HCT116 (cell line): ENCODE measurements around the gene PKNOX2. TPM values are rescaled to one million over a fixed set of nuclear protein-coding genes. Genes with fewer than 3 reads are reported as not detected.

Experiments used
- ATAC-seq: fragments of 200-7000 bp; cut with Tn5 transposase; 2 replicates; pipeline ENCODE4 v1.9.1; 2020; ENCODE audit warnings: mild to moderate bottlenecking, moderate library complexity
- BruUV-seq: library from RNA; stranded (reverse); fragments of 400-500 nt; replicated peaks from 2 replicates; lab custom pipeline; 2021; lab: Mats Ljungman, UMichigan
- CTCF ChIA-PET: fragments of 300-600 bp; sonication (Branson Sonifier 250); formaldehyde crosslinking; loops from one replicate; lab custom pipeline; 2021; ENCODE audit warnings: antibody characterized with exemption; lab: Charles Lee
- POLR2A ChIA-PET: fragments of 300-600, 350-600 bp; sonication (Branson Sonifier 250); formaldehyde crosslinking; loops from one replicate; lab custom pipeline; 2021; ENCODE audit warnings: antibody characterized with exemption; lab: Charles Lee
- RAD21 ChIA-PET, 2 experiments: fragments of 300-600 bp; sonication (Branson Sonifier 250); formaldehyde crosslinking; loops; one replicate each; lab custom pipeline; 2023; ENCODE audit warnings: low total read pairs in 2 of 2; ENCODE audit not compliant: uncharacterized antibody in 2 of 2, unreplicated experiment in 2 of 2, low non-redundant PET in 1 of 2; lab: Charles Lee
- DNase-seq: peaks from one replicate; pipeline ENCODE4 v3.0.0-alpha.2; 2010; ENCODE audit warnings: low read depth, low spot score
- H2AFZ ChIP-seq: fragments of 200-600 bp; shearing (Covaris generic), sonication (generic); 2 replicates; pipeline ENCODE4 v1.6.1; 2017; ENCODE audit warnings: low read depth, mixed run types, mixed read lengths, antibody characterized with exemption, low read length; ENCODE audit not compliant: poor library complexity, severe bottlenecking
- H3K27ac ChIP-seq: 2 replicates; pipeline ENCODE4 v1.5.1; 2012; ENCODE audit warnings: low read depth, low read length
- H3K27me3 ChIP-seq: fragments of 200-600 bp; sonication (generic); 2 replicates; pipeline ENCODE4 v1.6.1; 2016; ENCODE audit warnings: mixed run types, low read length, mixed read lengths; ENCODE audit not compliant: insufficient read depth
- H3K36me3 ChIP-seq, 2 experiments: fragments of 200-500 bp in 1 of 2; fragments of 200-600 bp in 1 of 2; sonication (Bioruptor generic) in 1 of 2; sonication (generic) in 1 of 2; 2 replicates each; pipeline versions ENCODE4 v1.5.1 to v1.6.1; 2014 to 2016; ENCODE audit warnings: low read length in 2 of 2, inconsistent platforms in 1 of 2, mixed read lengths in 1 of 2, mixed run types in 1 of 2; ENCODE audit not compliant: insufficient read depth in 2 of 2, control insufficient read depth in 1 of 2
- H3K4me1 ChIP-seq, 2 experiments: fragments of 200-600 bp in 1 of 2; sonication (generic) in 1 of 2; 2 replicates each; pipeline versions ENCODE4 v1.5.1 to v1.6.1; 2012 to 2017; ENCODE audit warnings: low read length in 2 of 2, inconsistent platforms in 1 of 2, mild to moderate bottlenecking in 1 of 2, mixed read lengths in 1 of 2, mixed run types in 1 of 2, moderate library complexity in 1 of 2; ENCODE audit not compliant: insufficient read depth in 2 of 2, control insufficient read depth in 1 of 2
- H3K4me2 ChIP-seq: fragments of 200-600 bp; sonication (generic); 2 replicates; pipeline ENCODE4 v1.6.1; 2017; ENCODE audit warnings: mixed run types, low read length, mixed read lengths
- H3K4me3 ChIP-seq, 2 experiments: fragments of 200-600 bp in 1 of 2; sonication (generic) in 1 of 2; replicated peaks in 1 of 2; 2 replicates each; pipeline ENCODE4 v1.5.1; 2011 to 2016; ENCODE audit warnings: low read length in 2 of 2, control low read depth in 1 of 2, low read depth in 1 of 2, mild to moderate bottlenecking in 1 of 2, mixed read lengths in 1 of 2, mixed run types in 1 of 2
- H3K79me2 ChIP-seq: fragments of 200-600 bp; sonication (generic); 2 replicates; pipeline ENCODE4 v1.6.1; 2017; ENCODE audit warnings: mild to moderate bottlenecking, mixed run types, low read length, moderate library complexity, mixed read lengths; ENCODE audit not compliant: insufficient read depth
- H3K9ac ChIP-seq: fragments of 200-600 bp; sonication (generic); 2 replicates; pipeline ENCODE4 v1.6.1; 2016; ENCODE audit warnings: low read length, mixed read lengths
- H3K9me2 ChIP-seq: fragments of 200-600 bp; sonication (generic), shearing (Covaris generic); 2 replicates; pipeline ENCODE4 v1.6.1; 2017; ENCODE audit warnings: mixed run types, mild to moderate bottlenecking, moderate library complexity; ENCODE audit not compliant: insufficient read depth
- H3K9me3 ChIP-seq, 2 experiments: fragments of 200-500 bp in 1 of 2; fragments of 200-600 bp in 1 of 2; sonication (Bioruptor generic) in 1 of 2; sonication (generic) in 1 of 2; 2 replicates each; pipeline ENCODE4 v1.6.1; 2014 to 2017; ENCODE audit warnings: low read length in 2 of 2, mixed read lengths in 2 of 2, inconsistent platforms in 1 of 2, low read depth in 1 of 2, mild to moderate bottlenecking in 1 of 2, mixed run types in 1 of 2, moderate library complexity in 1 of 2; ENCODE audit not compliant: control insufficient read depth in 1 of 2, insufficient read depth in 1 of 2
- H4K20me1 ChIP-seq: fragments of 200-600 bp; sonication (generic), shearing (Covaris generic); 2 replicates; pipeline ENCODE4 v1.6.1; 2017; ENCODE audit warnings: mixed run types, mild to moderate bottlenecking, moderate library complexity; ENCODE audit not compliant: insufficient read depth
- CEBPB ChIP-seq: IDR thresholded peaks from 2 replicates; pipeline ENCODE4 v1.6.1; 2012; ENCODE audit warnings: low read depth
- EGR1 ChIP-seq: IDR thresholded peaks from 2 replicates; pipeline ENCODE4 v1.6.1; 2012; ENCODE audit warnings: low read depth
- EZH2phosphoT487 ChIP-seq: fragments of 200-600 bp; IDR thresholded peaks from 2 replicates; pipeline ENCODE4 v1.6.1; 2018; ENCODE audit warnings: antibody characterized with exemption, borderline replicate concordance
- POLR2A ChIP-seq: IDR thresholded peaks from 2 replicates; pipeline ENCODE4 v1.7.0; 2011; ENCODE audit warnings: borderline replicate concordance; ENCODE audit not compliant: insufficient read depth, insufficient read length; ENCODE audit errors: extremely low read depth
- POLR2AphosphoS5 ChIP-seq: IDR thresholded peaks from 2 replicates; pipeline ENCODE4 v1.6.1; 2011; ENCODE audit warnings: mild to moderate bottlenecking, low read depth, low read length, moderate library complexity
- RAD21 ChIP-seq: IDR thresholded peaks from 2 replicates; pipeline ENCODE4 v1.6.1; 2012; ENCODE audit warnings: low read depth, mild to moderate bottlenecking
- YY1 ChIP-seq: IDR thresholded peaks from 2 replicates; pipeline ENCODE4 v1.6.1; 2011; ENCODE audit warnings: low read length, low read depth, moderate library complexity, mild to moderate bottlenecking; ENCODE audit not compliant: insufficient replicate concordance; ENCODE audit errors: extremely low read depth
- intact Hi-C: fragments of 100-400 bp; cut with micrococcal nuclease; formaldehyde crosslinking; loops from 2 replicates; pipeline ENCODE4 v1.10.0; 2022
- total RNA-seq: library from RNA; stranded (reverse); gene quantifications from one replicate; pipeline ENCODE4 v1.2.1, GENCODE V29; 2021; ENCODE audit not compliant: unreplicated experiment

Gene PKNOX2
- total RNA-seq, 1 experiment from 2014 or later = 0.20 TPM

- intact Hi-C loops = no loop called here
- ChIA-PET RAD21 (no interaction called here), POLR2A (no interaction called here), CTCF (interaction anchor here (1.1 kb wide), 1 partner anchor 27 kb away, joined by 4 read pairs; no protein-coding TSS in a partner anchor)
- Histone ChIP-seq H3K36me3 (no peaks in the 10 kb centered on the region), H3K9ac (no peak overlapping the region), H4K20me1 (no peaks in the 10 kb centered on the region), H3K79me2 (no peaks in the 10 kb centered on the region), H3K9me2 (no peaks in the 10 kb centered on the region), H3K4me3 (no peak overlapping the region), H3K9me3 (no peaks in the 10 kb centered on the region), H3K27ac (no peak overlapping the region), H3K27me3 (peaks cover 35% of the 10 kb centered on the region), H3K4me2 (no peak overlapping the region), H2AFZ (no peak overlapping the region), H3K4me1 (no peaks in the 10 kb centered on the region)
- TF ChIP-seq CEBPB = no peak
- no peak for TF ChIP-seq EZH2phosphoT487
- TF ChIP-seq POLR2A = no peak
- no peak for TF ChIP-seq RAD21
- TF ChIP-seq EGR1 = no peak
- no peak for DNase-seq
- no peak for ATAC-seq
- no TSS peak for BruUV-seq
Measured at GRCh38 chr11:125372911-125373310, 208.4 kb downstream of the PKNOX2 start.

- RAD21 ChIA-PET = no interaction called here
- ATAC-seq = no peak
- Histone ChIP-seq H3K27ac (no peak overlapping the region), H3K9me3 (no peaks in the 10 kb centered on the region), H3K79me2 (no peaks in the 10 kb centered on the region), H4K20me1 (no peaks in the 10 kb centered on the region), H3K27me3 (peaks cover 35% of the 10 kb centered on the region), H3K36me3 (no peaks in the 10 kb centered on the region)
- BruUV-seq = no TSS peak
- TF ChIP-seq POLR2AphosphoS5 = no peak
- no peak for TF ChIP-seq YY1
- TF ChIP-seq, all 23 proteins: peak for 0
- H2AFZ ChIP-seq = no peak overlapping the region
- no peak for DNase-seq
- no peaks in the 10 kb centered on the region for H3K9me2 ChIP-seq
- H3K9ac ChIP-seq = no peak overlapping the region
- H3K4me2 ChIP-seq = no peak overlapping the region
- intact Hi-C loops = no loop called here
- H3K4me1 ChIP-seq = no peaks in the 10 kb centered on the region
- H3K4me3 ChIP-seq = no peak overlapping the region
- CTCF ChIA-PET = interaction anchor here (1.1 to 1.4 kb wide), 2 partner anchors 10 to 28 kb away, joined by 4 read pairs; no protein-coding TSS in a partner anchor
- POLR2A ChIA-PET = no interaction called here
Measured at GRCh38 chr11:125373426-125374391, 209.2 kb downstream of the PKNOX2 start.
